OCI-LY1 (cell line): ENCODE data around the gene HIC1.

Experiments used
- EZH2 ChIP-seq: fragments of 200-600 bp; sonication (generic), shearing (Covaris generic); IDR thresholded peaks from 2 replicates; pipeline ENCODE4 v1.8.0; 2017; ENCODE audit warnings: borderline replicate concordance, mixed run types, mild to moderate bottlenecking, antibody characterized with exemption, low read length, moderate library complexity, mixed read lengths
- TF ChIP-seq, protein P1 (sequence below): fragments of 200-600 bp; sonication (generic), shearing (Covaris generic); IDR thresholded peaks from 2 replicates; pipeline ENCODE4 v1.5.1; 2017; ENCODE audit warnings: mild to moderate bottlenecking, antibody characterized with exemption, low read length, moderate library complexity, mixed read lengths

DNA sequence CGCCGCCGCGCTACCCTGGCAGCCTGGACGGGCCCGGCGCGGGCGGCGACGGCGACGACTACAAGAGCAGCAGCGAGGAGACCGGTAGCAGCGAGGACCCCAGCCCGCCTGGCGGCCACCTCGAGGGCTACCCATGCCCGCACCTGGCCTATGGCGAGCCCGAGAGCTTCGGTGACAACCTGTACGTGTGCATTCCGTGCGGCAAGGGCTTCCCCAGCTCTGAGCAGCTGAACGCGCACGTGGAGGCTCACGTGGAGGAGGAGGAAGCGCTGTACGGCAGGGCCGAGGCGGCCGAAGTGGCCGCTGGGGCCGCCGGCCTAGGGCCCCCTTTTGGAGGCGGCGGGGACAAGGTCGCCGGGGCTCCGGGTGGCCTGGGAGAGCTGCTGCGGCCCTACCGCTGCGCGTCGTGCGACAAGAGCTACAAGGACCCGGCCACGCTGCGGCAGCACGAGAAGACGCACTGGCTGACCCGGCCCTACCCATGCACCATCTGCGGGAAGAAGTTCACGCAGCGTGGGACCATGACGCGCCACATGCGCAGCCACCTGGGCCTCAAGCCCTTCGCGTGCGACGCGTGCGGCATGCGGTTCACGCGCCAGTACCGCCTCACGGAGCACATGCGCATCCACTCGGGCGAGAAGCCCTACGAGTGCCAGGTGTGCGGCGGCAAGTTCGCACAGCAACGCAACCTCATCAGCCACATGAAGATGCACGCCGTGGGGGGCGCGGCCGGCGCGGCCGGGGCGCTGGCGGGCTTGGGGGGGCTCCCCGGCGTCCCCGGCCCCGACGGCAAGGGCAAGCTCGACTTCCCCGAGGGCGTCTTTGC, 3.1 kb downstream of the HIC1 start:
- TF ChIP-seq, protein P1, sequence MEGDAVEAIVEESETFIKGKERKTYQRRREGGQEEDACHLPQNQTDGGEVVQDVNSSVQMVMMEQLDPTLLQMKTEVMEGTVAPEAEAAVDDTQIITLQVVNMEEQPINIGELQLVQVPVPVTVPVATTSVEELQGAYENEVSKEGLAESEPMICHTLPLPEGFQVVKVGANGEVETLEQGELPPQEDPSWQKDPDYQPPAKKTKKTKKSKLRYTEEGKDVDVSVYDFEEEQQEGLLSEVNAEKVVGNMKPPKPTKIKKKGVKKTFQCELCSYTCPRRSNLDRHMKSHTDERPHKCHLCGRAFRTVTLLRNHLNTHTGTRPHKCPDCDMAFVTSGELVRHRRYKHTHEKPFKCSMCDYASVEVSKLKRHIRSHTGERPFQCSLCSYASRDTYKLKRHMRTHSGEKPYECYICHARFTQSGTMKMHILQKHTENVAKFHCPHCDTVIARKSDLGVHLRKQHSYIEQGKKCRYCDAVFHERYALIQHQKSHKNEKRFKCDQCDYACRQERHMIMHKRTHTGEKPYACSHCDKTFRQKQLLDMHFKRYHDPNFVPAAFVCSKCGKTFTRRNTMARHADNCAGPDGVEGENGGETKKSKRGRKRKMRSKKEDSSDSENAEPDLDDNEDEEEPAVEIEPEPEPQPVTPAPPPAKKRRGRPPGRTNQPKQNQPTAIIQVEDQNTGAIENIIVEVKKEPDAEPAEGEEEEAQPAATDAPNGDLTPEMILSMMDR: no peak
- TF ChIP-seq EZH2: no peak
